Activated CD8-positive, alpha-beta T cell treated with anti-CD3 and anti-CD28 coated beads for 36 hours (primary cell): ENCODE measurements around the gene SNX32. TPM values are rescaled to one million over a fixed set of nuclear protein-coding genes. Genes with fewer than 3 reads are reported as not detected.
A peak's percentile ranks its signal among the peaks of the same experiment; 100 is the strongest.

Experiments used
- ATAC-seq: fragments of 200-7000 bp; cut with Tn5 transposase; one replicate; pipeline ENCODE4 v1.10.0; 2021; ENCODE audit warnings: mild to moderate bottlenecking, moderate library complexity
- CTCF ChIA-PET: fragments of 350-600 bp; sonication (Branson Sonifier 250); formaldehyde crosslinking; loops from one replicate; lab custom pipeline; 2021; ENCODE audit warnings: antibody characterized with exemption; lab: Charles Lee
- POLR2A ChIA-PET: fragments of 350-600 bp; sonication (Branson Sonifier 250); formaldehyde crosslinking; loops from one replicate; lab custom pipeline; 2021; ENCODE audit warnings: antibody characterized with exemption; lab: Charles Lee
- DNase-seq: peaks from one replicate; pipeline ENCODE4 v3.0.0-alpha.2; 2020
- H3K27ac Mint-ChIP-seq: one replicate; pipeline ENCODE4 v1.8.0; 2021; ENCODE audit warnings: mild to moderate bottlenecking, mixed read lengths
- H3K27me3 Mint-ChIP-seq: one replicate; pipeline ENCODE4 v1.8.0; 2021; ENCODE audit warnings: mixed read lengths
- H3K36me3 Mint-ChIP-seq: one replicate; pipeline ENCODE4 v1.8.0; 2021; ENCODE audit warnings: low read depth, mixed read lengths
- H3K4me1 Mint-ChIP-seq: one replicate; pipeline ENCODE4 v1.8.0; 2021; ENCODE audit warnings: low read depth, mixed read lengths
- H3K4me3 Mint-ChIP-seq: one replicate; pipeline ENCODE4 v1.8.0; 2021; ENCODE audit warnings: mild to moderate bottlenecking, moderate library complexity, mixed read lengths
- H3K9me3 Mint-ChIP-seq: one replicate; pipeline ENCODE4 v1.8.0; 2021; ENCODE audit warnings: mixed read lengths
- CTCF ChIP-seq: fragments of 200-600 bp; IDR thresholded peaks from one replicate; pipeline ENCODE4 v1.8.0; 2022; ENCODE audit warnings: antibody characterized with exemption, mild to moderate bottlenecking
- intact Hi-C: fragments of 100-400 bp; cut with micrococcal nuclease; formaldehyde crosslinking; loops from one replicate; pipeline ENCODE4 v1.10.0; 2022
- total RNA-seq, 2 experiments: library from RNA; stranded (reverse); gene quantifications; one replicate each; pipeline ENCODE4 v1.2.3, GENCODE V29; 2021

SNX32 gene
- total RNA-seq, 2 experiments from 2014 or later = 1.6 to 2.1 TPM

- ChIA-PET CTCF (interaction anchor here (1.0 to 8.3 kb wide), 8 partner anchors 8 to 254 kb away, joined by 3 to 85 read pairs (median 4); partner anchors contain the start of gene AP5B1), POLR2A (interaction anchor here (1.1 to 2.7 kb wide), 3 partner anchors 10 to 26 kb away, joined by 3 to 14 read pairs (median 6); partner anchors contain the start of gene AP5B1)
- H3K4me3 Mint-ChIP-seq = no peak overlapping the region
- H3K36me3 Mint-ChIP-seq = no peaks in the 10 kb centered on the region
- peaks cover 28% of the 10 kb centered on the region for H3K27me3 Mint-ChIP-seq
- H3K4me1 Mint-ChIP-seq = peaks cover 15% of the 10 kb centered on the region
- no peak for ATAC-seq
- DNase-seq = no peak
- intact Hi-C loops = no loop called here
- H3K9me3 Mint-ChIP-seq = no peaks in the 10 kb centered on the region
- peak overlapping the region; percentile 55 for H3K27ac Mint-ChIP-seq
- no peak for TF ChIP-seq CTCF
Measured at GRCh38 chr11:65790902-65791650, 42.7 kb upstream of the SNX32 start.

GRCh38 chr11:65791719-65792213, 42.0 kb upstream of the SNX32 start:
- Mint-ChIP-seq H3K4me3 (no peak overlapping the region), H3K27ac (peak overlapping the region; percentile 73), H3K4me1 (peaks cover 15% of the 10 kb centered on the region), H3K9me3 (no peaks in the 10 kb centered on the region), H3K27me3 (peaks cover 27% of the 10 kb centered on the region), H3K36me3 (no peaks in the 10 kb centered on the region)
- intact Hi-C loops = no loop called here
- ChIA-PET POLR2A (interaction anchor here (1.1 to 2.7 kb wide), 3 partner anchors 11 to 27 kb away, joined by 3 to 14 read pairs (median 4); partner anchors contain the start of gene AP5B1), CTCF (interaction anchor here (1.0 to 8.3 kb wide), 9 partner anchors 9 to 253 kb away, joined by 3 to 85 read pairs (median 3); partner anchors contain the start of genes AP5B1 and KAT5)
- DNase-seq (peak; percentile 89), ATAC-seq (peak; percentile 96)
- no peak for TF ChIP-seq CTCF

GRCh38 chr11:65792456-65792855, 41.3 kb upstream of the SNX32 start:
- Mint-ChIP-seq H3K9me3 (no peaks in the 10 kb centered on the region), H3K4me1 (peaks cover 13% of the 10 kb centered on the region), H3K4me3 (no peak overlapping the region), H3K27me3 (peaks cover 23% of the 10 kb centered on the region), H3K27ac (peak overlapping the region; percentile 73), H3K36me3 (no peaks in the 10 kb centered on the region)
- intact Hi-C loops = no loop called here
- ATAC-seq = no peak
- CTCF ChIA-PET = interaction anchor here (1.0 to 8.3 kb wide), 5 partner anchors 12 to 81 kb away, joined by 3 to 85 read pairs (median 8); partner anchors contain the start of genes AP5B1 and KAT5
- POLR2A ChIA-PET = interaction anchor here (1.4 to 1.5 kb wide), 2 partner anchors 12 to 26 kb away, joined by 3 to 4 read pairs; no protein-coding TSS in a partner anchor
- TF ChIP-seq CTCF = no peak
- no peak for DNase-seq

GRCh38 chr11:65793144-65793581, 40.6 kb upstream of the SNX32 start:
- TF ChIP-seq CTCF = no peak
- intact Hi-C loops = no loop called here
- DNase-seq (no peak), ATAC-seq (no peak)
- no peak overlapping the region for H3K4me3 Mint-ChIP-seq
- ChIA-PET CTCF (interaction anchor here (1.0 to 8.3 kb wide), 5 partner anchors 13 to 26 kb away, joined by 3 to 85 read pairs (median 8); partner anchors contain the start of gene AP5B1), POLR2A (interaction anchor here (1.4 to 1.5 kb wide), 2 partner anchors 13 to 25 kb away, joined by 3 to 4 read pairs; no protein-coding TSS in a partner anchor)
- H3K27me3 Mint-ChIP-seq = peaks cover 21% of the 10 kb centered on the region
- H3K27ac Mint-ChIP-seq = no peak overlapping the region
- H3K36me3 Mint-ChIP-seq = no peaks in the 10 kb centered on the region
- H3K9me3 Mint-ChIP-seq = no peaks in the 10 kb centered on the region
- H3K4me1 Mint-ChIP-seq = peaks cover 12% of the 10 kb centered on the region
